ENCODE results near the gene ZNF827. TPM values are rescaled to one million over a fixed set of nuclear protein-coding genes. Genes with fewer than 3 reads are reported as not detected.

Gene ZNF827
- total and polyA plus RNA-seq, 2 of the 8 experiments (the other 6 are each of a cell fraction or from before 2014, with no cell fraction given) = 25.3 to 26.2 TPM

DNA sequence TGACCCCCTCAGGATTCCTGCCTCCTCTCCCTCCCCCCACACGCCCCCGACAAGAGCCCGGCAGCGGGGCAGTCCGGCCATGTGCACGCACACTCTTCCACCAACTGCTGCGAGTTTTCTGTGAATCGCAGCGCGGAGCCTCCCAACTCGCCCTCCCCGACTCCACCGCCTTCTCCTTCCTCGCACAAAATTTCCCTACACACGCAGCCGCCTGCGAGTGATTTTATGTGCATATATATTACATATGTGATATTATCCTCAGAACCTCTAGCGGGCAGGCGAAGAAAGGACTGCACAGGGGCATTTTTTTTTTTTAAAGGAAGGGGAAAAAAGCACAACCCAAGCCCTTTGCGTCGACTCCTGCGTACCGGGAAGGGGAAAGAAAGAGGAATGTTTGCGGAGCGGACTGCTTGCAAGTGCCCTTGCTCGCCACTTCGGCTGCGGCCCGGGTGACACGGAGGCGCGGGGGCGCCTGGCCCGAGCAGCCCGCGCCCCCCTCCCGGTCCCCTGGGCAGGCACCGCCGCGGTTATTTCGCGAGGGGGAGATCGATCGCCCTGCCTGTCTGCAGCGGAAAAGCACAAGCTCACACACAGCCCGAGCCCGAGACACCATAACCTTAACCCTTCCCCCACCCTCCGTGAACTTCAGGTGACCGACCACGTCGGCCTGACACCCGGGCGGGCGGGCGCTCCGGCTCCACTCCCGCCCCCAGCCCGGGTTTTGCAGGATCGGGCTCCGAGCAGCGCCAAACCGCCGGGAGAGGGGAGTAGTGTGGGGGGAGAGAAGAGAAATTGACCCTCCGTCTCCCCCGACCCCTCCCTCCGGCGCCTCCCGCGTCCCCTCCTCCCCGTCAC, 2.3 kb downstream of the ZNF827 start (continued):
- TF ChIP-seq EZH2 (IDR thresholded peaks at IDR 0.05; ENCODE audit: low read depth, low read length, severe bottlenecking) (no peak), CBX8 (IDR thresholded peaks at IDR 0.05; ENCODE audit: borderline replicate concordance, low read depth, low read length) (no peak), YY1 (IDR thresholded peaks at IDR 0.05; ENCODE audit: low read depth, low read length) (no peak), ASH2L (IDR thresholded peaks at IDR 0.05; ENCODE audit: low read length) (peak; percentile 96), TAF7 (optimal IDR thresholded peaks at IDR 0.05; ENCODE audit: borderline replicate concordance, low read depth, low read length) (peak; percentile 70), KDM5A (IDR thresholded peaks at IDR 0.05; ENCODE audit: low read length) (no peak), TCF12 (IDR thresholded peaks at IDR 0.05; ENCODE audit: low read depth, low read length) (no peak), POLR2A (IDR thresholded peaks at IDR 0.05; ENCODE audit: control extremely low read depth in 1 of 2, low read depth in 2 of 2, low read length in 2 of 2) (peak in 1 of 2 experiments; percentile 54; a peak in 2 of 3 replicates), CBX5 (IDR thresholded peaks at IDR 0.05; ENCODE audit: low read depth, low read length) (no peak), SP4 (IDR thresholded peaks at IDR 0.05; ENCODE audit: low read length) (no peak), BACH1 (IDR thresholded peaks at IDR 0.05; ENCODE audit: low read length) (peak; percentile 34; the same call in 1 of the 2 replicates), GTF2F1 (IDR thresholded peaks at IDR 0.05; ENCODE audit: borderline replicate concordance, low read depth, low read length) (no peak), HDAC2 (IDR thresholded peaks at IDR 0.05; ENCODE audit: borderline replicate concordance in 1 of 2, low read depth in 2 of 2, low read length in 2 of 2) (no peak; a peak in 1 of 4 replicates), ZNF274 (IDR thresholded peaks at IDR 0.05; ENCODE audit: borderline replicate concordance, extremely low read depth, low read length) (no peak), KDM4A (IDR thresholded peaks at IDR 0.05; ENCODE audit: low read depth, low read length, severe bottlenecking) (no peak), FOSL1 (IDR thresholded peaks at IDR 0.05; ENCODE audit: insufficient read depth, low read depth, low read length) (no peak), SIN3A (conservative IDR thresholded peaks at IDR 0.05 in 1 of 2, IDR thresholded peaks at IDR 0.05 in 1 of 2; ENCODE audit: low read depth in 1 of 2, low read length in 2 of 2) (peak in 1 of 2 experiments; percentile 58; a peak in 1 of 4 replicates), CEBPB (IDR thresholded peaks at IDR 0.05; ENCODE audit: low read depth, low read length) (no peak), SUZ12 (IDR thresholded peaks at IDR 0.05; ENCODE audit: low read length) (peak; percentile 39; the same call in 1 of the 2 replicates)
- TF ChIP-seq, protein P1, sequence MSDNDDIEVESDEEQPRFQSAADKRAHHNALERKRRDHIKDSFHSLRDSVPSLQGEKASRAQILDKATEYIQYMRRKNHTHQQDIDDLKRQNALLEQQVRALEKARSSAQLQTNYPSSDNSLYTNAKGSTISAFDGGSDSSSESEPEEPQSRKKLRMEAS (IDR thresholded peaks at IDR 0.05) = peak; percentile 40
- TF ChIP-seq, protein P2, sequence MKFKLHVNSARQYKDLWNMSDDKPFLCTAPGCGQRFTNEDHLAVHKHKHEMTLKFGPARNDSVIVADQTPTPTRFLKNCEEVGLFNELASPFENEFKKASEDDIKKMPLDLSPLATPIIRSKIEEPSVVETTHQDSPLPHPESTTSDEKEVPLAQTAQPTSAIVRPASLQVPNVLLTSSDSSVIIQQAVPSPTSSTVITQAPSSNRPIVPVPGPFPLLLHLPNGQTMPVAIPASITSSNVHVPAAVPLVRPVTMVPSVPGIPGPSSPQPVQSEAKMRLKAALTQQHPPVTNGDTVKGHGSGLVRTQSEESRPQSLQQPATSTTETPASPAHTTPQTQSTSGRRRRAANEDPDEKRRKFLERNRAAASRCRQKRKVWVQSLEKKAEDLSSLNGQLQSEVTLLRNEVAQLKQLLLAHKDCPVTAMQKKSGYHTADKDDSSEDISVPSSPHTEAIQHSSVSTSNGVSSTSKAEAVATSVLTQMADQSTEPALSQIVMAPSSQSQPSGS (IDR thresholded peaks at IDR 0.05; ENCODE audit: low read length) = no peak

Measured in H1 (cell line).